ENCODE results near the gene RPL13.

The RPL13 gene

GRCh38 chr16:89571636-89572035, 11.2 kb downstream of the RPL13 start:
- no peaks in the 10 kb centered on the region for H3K36me3 ChIP-seq
- no peaks in the 10 kb centered on the region for H3K27me3 ChIP-seq (ENCODE audit: insufficient read depth, low read depth, severe bottlenecking)
- H3K9me3 ChIP-seq (ENCODE audit: severe bottlenecking) = no peaks in the 10 kb centered on the region
- TF ChIP-seq, protein P1, sequence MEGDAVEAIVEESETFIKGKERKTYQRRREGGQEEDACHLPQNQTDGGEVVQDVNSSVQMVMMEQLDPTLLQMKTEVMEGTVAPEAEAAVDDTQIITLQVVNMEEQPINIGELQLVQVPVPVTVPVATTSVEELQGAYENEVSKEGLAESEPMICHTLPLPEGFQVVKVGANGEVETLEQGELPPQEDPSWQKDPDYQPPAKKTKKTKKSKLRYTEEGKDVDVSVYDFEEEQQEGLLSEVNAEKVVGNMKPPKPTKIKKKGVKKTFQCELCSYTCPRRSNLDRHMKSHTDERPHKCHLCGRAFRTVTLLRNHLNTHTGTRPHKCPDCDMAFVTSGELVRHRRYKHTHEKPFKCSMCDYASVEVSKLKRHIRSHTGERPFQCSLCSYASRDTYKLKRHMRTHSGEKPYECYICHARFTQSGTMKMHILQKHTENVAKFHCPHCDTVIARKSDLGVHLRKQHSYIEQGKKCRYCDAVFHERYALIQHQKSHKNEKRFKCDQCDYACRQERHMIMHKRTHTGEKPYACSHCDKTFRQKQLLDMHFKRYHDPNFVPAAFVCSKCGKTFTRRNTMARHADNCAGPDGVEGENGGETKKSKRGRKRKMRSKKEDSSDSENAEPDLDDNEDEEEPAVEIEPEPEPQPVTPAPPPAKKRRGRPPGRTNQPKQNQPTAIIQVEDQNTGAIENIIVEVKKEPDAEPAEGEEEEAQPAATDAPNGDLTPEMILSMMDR (IDR thresholded peaks at IDR 0.05; ENCODE audit: low read depth, low read length) = no peak
- DNase-seq = no peak
- H3K4me3 ChIP-seq (ENCODE audit: low read depth, low read length) = no peak overlapping the region
- no peak overlapping the region for H3K27ac ChIP-seq

DNA sequence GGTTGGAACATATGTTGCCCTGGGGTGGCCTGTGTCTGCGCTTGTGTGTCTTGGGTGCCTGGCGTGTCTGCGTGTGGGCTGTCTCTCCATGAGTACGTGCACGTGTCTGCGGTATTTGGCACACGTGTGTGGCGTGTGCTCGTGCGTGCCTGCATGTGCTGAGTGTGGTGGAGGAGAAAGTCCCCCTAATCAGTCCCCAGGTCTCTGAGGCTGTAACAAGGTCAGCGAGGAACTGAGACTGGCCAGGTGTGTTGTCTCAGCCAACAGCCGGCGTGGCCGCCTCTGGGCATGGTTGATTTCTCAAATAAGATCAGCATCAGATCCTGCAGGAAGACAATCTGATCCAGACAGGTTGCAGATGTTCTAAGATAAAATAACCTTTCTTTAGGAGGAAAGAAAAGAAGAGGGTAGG, 11.6 kb downstream of the RPL13 start:
- DNase-seq = no peak
- TF ChIP-seq, protein P1 (IDR thresholded peaks at IDR 0.05; ENCODE audit: low read depth, low read length) = no peak
- Histone ChIP-seq H3K27me3 (ENCODE audit: insufficient read depth, low read depth, severe bottlenecking) (no peaks in the 10 kb centered on the region), H3K9me3 (ENCODE audit: severe bottlenecking) (no peaks in the 10 kb centered on the region), H3K27ac (no peak overlapping the region), H3K4me3 (ENCODE audit: low read depth, low read length) (no peak overlapping the region), H3K36me3 (no peaks in the 10 kb centered on the region)

- Histone ChIP-seq H3K27me3 (ENCODE audit: insufficient read depth, low read depth, severe bottlenecking) (no peaks in the 10 kb centered on the region), H3K4me3 (ENCODE audit: low read depth, low read length) (no peak overlapping the region), H3K36me3 (no peaks in the 10 kb centered on the region), H3K9me3 (ENCODE audit: severe bottlenecking) (no peaks in the 10 kb centered on the region), H3K27ac (no peak overlapping the region)
- DNase-seq = no peak
- TF ChIP-seq, protein P1 (IDR thresholded peaks at IDR 0.05; ENCODE audit: low read depth, low read length) = no peak
Measured at GRCh38 chr16:89572485-89573205, 12.2 kb downstream of the RPL13 start.

GRCh38 chr16:89573826-89574680, 13.6 kb downstream of the RPL13 start:
- Histone ChIP-seq H3K4me3 (ENCODE audit: low read depth, low read length) (no peak overlapping the region), H3K27ac (no peak overlapping the region), H3K36me3 (no peaks in the 10 kb centered on the region), H3K27me3 (ENCODE audit: insufficient read depth, low read depth, severe bottlenecking) (no peaks in the 10 kb centered on the region), H3K9me3 (ENCODE audit: severe bottlenecking) (no peaks in the 10 kb centered on the region)
- DNase-seq = no peak
- TF ChIP-seq, protein P1 (IDR thresholded peaks at IDR 0.05; ENCODE audit: low read depth, low read length) = no peak

DNA sequence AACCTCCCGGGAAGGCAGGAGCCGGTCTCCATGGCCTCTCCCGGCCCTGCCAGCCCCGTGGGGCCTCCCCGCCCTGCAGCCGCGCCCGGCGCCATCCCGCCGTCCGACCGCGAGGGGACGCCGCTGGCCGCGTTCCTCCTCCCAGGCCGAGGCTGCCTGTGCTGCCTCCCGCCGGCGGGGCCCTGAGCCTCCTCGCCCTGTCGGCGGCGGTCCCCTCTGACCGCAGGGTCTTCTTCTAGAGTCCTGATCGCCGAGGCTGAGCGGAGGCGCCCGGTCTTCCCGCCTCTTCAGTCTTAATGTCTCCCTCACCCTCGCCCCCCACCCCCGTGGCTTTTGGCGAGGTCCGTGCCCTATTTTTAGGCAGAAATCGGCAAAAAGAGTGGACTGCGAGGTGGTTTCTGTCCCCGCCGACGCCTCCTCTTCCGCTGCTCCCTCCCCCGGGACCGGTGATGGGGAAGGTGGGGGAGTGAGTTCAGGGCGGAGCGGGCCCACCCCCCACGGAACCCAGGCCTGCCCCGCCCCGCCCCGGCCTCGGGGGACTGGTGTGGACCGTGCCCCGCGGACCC, 14.3 kb downstream of the RPL13 start:
- no peak overlapping the region for H3K27ac ChIP-seq
- H3K27me3 ChIP-seq (ENCODE audit: insufficient read depth, low read depth, severe bottlenecking) = no peaks in the 10 kb centered on the region
- H3K4me3 ChIP-seq (ENCODE audit: low read depth, low read length) = no peak overlapping the region
- TF ChIP-seq, protein P1 (IDR thresholded peaks at IDR 0.05; ENCODE audit: low read depth, low read length) = no peak
- no peak for DNase-seq
- no peaks in the 10 kb centered on the region for H3K36me3 ChIP-seq
- no peaks in the 10 kb centered on the region for H3K9me3 ChIP-seq (ENCODE audit: severe bottlenecking)
